ENCODE results near the gene AASDH.

DNA sequence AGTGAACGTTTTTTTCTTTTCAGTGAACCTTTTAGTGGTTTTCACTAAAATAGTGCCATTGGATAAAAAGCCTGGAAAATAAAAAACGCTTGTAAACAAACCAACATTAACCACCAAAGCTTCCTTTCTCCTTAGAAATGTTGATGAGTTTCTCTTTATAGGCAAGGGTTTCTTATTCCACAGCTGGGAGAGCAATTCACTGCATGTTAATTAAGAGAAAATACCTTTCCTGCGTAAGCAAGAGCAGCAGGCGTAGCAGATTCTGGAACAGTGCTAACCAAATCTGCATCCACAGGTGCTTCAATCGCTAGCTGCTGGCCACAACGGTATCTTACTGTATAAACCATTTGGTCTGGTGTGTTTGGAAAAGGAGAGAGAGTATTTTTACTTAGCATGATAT, 13.3 kb upstream of the AASDH start:
- TF ChIP-seq, protein P1, sequence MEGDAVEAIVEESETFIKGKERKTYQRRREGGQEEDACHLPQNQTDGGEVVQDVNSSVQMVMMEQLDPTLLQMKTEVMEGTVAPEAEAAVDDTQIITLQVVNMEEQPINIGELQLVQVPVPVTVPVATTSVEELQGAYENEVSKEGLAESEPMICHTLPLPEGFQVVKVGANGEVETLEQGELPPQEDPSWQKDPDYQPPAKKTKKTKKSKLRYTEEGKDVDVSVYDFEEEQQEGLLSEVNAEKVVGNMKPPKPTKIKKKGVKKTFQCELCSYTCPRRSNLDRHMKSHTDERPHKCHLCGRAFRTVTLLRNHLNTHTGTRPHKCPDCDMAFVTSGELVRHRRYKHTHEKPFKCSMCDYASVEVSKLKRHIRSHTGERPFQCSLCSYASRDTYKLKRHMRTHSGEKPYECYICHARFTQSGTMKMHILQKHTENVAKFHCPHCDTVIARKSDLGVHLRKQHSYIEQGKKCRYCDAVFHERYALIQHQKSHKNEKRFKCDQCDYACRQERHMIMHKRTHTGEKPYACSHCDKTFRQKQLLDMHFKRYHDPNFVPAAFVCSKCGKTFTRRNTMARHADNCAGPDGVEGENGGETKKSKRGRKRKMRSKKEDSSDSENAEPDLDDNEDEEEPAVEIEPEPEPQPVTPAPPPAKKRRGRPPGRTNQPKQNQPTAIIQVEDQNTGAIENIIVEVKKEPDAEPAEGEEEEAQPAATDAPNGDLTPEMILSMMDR (IDR thresholded peaks at IDR 0.05): no peak
- no peak for TF ChIP-seq POLR2A (IDR thresholded peaks at IDR 0.05)
